Hair follicular keratinocyte (primary cell): ENCODE data around the gene KCNJ13. TPM values are rescaled to one million over a fixed set of nuclear protein-coding genes. Genes with fewer than 3 reads are reported as not detected.

Experiments
- total RNA-seq: library from RNA; depleted of rRNA; stranded (reverse); fragments of >200 nt; gene quantifications from 2 replicates; pipeline ENCODE4 v1.2.3, GENCODE V29; 2015

Gene KCNJ13
- total RNA-seq, result not detected in 2 replicates

DNA sequence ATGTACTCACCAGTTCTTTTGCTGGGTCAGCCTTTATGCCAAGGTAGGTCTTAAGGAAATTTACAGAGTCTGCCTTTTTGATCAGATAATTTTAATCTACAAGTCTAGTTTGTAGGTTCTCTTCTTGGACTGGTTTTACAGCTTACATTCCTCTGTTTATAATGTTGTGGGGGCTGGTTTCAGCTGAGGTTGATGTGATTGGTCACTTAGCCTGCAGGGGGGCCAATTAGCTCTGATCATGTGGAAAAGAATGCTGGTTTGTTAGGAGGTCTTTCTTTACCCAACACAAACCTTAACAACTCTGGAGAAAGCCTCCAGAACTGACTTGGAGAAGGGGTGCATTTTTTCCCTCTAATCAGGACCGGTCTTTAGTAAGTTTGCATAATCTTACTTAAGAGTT lies at the start of gene KCNJ13:
Gene KCNJ13 (minus strand): TSS at position 131 of the 400 bp plus-strand sequence. CDS start 5,203 bp downstream, outside the sequence.

Other genes starting within 250 kb of the KCNJ13 start
- gene CHRNG, start 236.9 kb downstream of the KCNJ13 start, total RNA-seq, result not detected in 2 replicates
- gene TIGD1, start 226.0 kb downstream of the KCNJ13 start, total RNA-seq, result 0.70 and 1.9 TPM in 2 replicates
- 65.3 and 82.2 TPM in 2 replicates for gene EIF4E2, start 225.9 kb downstream of the KCNJ13 start, total RNA-seq
- not detected in 2 replicates for gene EFHD1, start 143.0 kb downstream of the KCNJ13 start, total RNA-seq
- 22.8 and 26.4 TPM in 2 replicates for gene GIGYF2, start 79.2 kb downstream of the KCNJ13 start, total RNA-seq
- 0.04 and 1.2 TPM in 2 replicates for gene SNORC, start 93.7 kb upstream of the KCNJ13 start, total RNA-seq
- gene NGEF, start 236.7 kb upstream of the KCNJ13 start, total RNA-seq, result 0.04 and 0.16 TPM in 2 replicates